ENCODE results near the gene PPARG.

The PPARG gene

DNA sequence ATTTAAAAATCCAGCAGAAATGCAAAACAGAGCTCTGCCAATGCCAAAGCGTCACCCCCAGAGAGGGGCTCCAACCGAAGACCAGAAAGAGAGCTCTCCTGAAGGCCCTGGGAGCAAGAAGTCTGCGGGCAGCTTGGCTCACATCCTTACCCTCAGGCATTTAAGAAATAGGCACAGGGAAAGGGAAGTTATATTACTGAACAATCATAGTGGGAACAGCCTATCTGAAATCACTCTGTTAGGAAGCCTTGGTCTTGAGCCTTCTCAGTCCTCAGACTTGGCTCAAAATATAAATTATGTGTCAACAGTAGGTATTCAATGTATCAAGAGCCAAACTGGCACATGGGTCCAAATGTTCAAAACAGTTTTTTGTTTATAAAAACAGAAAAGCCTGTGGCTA lies 10.3 kb upstream of the PPARG start:
- Histone ChIP-seq H3K27ac (replicated peaks) (no peak overlapping the region), H3K27me3 (ENCODE audit: insufficient read depth, poor library complexity, severe bottlenecking) (no peaks in the 10 kb centered on the region), H3K4me3 (replicated peaks; ENCODE audit: insufficient read depth, low read length) (no peak overlapping the region)
- DNase-seq (ENCODE audit: low read depth in 1 of 2, low spot score in 1 of 2), result no peak
- TF ChIP-seq, protein P1, sequence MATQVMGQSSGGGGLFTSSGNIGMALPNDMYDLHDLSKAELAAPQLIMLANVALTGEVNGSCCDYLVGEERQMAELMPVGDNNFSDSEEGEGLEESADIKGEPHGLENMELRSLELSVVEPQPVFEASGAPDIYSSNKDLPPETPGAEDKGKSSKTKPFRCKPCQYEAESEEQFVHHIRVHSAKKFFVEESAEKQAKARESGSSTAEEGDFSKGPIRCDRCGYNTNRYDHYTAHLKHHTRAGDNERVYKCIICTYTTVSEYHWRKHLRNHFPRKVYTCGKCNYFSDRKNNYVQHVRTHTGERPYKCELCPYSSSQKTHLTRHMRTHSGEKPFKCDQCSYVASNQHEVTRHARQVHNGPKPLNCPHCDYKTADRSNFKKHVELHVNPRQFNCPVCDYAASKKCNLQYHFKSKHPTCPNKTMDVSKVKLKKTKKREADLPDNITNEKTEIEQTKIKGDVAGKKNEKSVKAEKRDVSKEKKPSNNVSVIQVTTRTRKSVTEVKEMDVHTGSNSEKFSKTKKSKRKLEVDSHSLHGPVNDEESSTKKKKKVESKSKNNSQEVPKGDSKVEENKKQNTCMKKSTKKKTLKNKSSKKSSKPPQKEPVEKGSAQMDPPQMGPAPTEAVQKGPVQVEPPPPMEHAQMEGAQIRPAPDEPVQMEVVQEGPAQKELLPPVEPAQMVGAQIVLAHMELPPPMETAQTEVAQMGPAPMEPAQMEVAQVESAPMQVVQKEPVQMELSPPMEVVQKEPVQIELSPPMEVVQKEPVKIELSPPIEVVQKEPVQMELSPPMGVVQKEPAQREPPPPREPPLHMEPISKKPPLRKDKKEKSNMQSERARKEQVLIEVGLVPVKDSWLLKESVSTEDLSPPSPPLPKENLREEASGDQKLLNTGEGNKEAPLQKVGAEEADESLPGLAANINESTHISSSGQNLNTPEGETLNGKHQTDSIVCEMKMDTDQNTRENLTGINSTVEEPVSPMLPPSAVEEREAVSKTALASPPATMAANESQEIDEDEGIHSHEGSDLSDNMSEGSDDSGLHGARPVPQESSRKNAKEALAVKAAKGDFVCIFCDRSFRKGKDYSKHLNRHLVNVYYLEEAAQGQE (IDR thresholded peaks at IDR 0.05; ENCODE audit: insufficient replicate concordance, low read depth), result no peak
- TF ChIP-seq, protein P2, sequence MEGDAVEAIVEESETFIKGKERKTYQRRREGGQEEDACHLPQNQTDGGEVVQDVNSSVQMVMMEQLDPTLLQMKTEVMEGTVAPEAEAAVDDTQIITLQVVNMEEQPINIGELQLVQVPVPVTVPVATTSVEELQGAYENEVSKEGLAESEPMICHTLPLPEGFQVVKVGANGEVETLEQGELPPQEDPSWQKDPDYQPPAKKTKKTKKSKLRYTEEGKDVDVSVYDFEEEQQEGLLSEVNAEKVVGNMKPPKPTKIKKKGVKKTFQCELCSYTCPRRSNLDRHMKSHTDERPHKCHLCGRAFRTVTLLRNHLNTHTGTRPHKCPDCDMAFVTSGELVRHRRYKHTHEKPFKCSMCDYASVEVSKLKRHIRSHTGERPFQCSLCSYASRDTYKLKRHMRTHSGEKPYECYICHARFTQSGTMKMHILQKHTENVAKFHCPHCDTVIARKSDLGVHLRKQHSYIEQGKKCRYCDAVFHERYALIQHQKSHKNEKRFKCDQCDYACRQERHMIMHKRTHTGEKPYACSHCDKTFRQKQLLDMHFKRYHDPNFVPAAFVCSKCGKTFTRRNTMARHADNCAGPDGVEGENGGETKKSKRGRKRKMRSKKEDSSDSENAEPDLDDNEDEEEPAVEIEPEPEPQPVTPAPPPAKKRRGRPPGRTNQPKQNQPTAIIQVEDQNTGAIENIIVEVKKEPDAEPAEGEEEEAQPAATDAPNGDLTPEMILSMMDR (IDR thresholded peaks at IDR 0.05; ENCODE audit: insufficient read depth, low read length), result no peak
- TF ChIP-seq SPI1 (IDR thresholded peaks at IDR 0.05; ENCODE audit: borderline replicate concordance, low read depth), result no peak
- no peak for TF ChIP-seq GABPA (IDR thresholded peaks at IDR 0.05; ENCODE audit: low read depth)
- TF ChIP-seq POLR2AphosphoS5 (IDR thresholded peaks at IDR 0.05; ENCODE audit: low read depth), result no peak

DNA sequence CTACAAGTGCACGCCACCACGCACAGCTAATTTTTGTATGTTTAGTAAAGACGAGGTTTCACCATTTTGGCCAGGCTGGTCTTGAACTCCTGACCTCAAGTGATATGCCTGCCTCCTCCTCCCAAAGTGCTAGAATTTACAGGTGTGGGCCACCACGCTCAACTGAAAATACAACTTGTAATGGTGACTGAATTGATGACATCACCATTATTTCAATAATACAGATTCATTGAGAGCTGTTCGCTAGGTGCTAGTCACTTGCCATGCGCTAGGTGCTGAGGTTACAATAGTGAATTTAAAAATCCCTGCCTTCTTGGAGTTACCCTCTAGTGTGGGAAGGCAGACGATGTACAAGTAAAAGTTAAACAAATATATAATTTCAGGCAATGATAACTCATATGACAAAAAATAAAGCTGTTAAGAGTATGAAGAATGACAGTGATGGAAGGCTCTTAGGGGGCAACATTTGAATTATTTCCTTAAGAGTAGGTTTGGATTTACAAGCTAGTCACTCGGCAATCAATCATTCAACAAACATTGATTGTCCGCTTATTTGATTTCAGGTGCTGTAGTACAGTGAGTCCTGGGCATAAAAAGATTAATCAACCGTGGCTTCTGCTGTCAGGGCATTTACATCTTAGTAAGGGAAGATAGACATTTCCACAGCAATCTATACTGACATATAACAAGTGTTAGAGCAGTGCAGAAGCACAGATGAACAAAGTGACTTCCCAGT lies 9.1 kb upstream of the PPARG start:
- H3K4me3 ChIP-seq (replicated peaks; ENCODE audit: insufficient read depth, low read length), result no peak overlapping the region
- no peak for DNase-seq (ENCODE audit: low read depth in 1 of 2, low spot score in 1 of 2)
- H3K27ac ChIP-seq (replicated peaks), result no peak overlapping the region
- H3K27me3 ChIP-seq (ENCODE audit: insufficient read depth, poor library complexity, severe bottlenecking), result no peaks in the 10 kb centered on the region
- TF ChIP-seq POLR2AphosphoS5 (IDR thresholded peaks at IDR 0.05; ENCODE audit: low read depth) (no peak), GABPA (IDR thresholded peaks at IDR 0.05; ENCODE audit: low read depth) (no peak), SPI1 (IDR thresholded peaks at IDR 0.05; ENCODE audit: borderline replicate concordance, low read depth) (no peak)
- TF ChIP-seq, protein P1 (IDR thresholded peaks at IDR 0.05; ENCODE audit: insufficient replicate concordance, low read depth), result no peak
- TF ChIP-seq, protein P2 (IDR thresholded peaks at IDR 0.05; ENCODE audit: insufficient read depth, low read length), result no peak

DNA sequence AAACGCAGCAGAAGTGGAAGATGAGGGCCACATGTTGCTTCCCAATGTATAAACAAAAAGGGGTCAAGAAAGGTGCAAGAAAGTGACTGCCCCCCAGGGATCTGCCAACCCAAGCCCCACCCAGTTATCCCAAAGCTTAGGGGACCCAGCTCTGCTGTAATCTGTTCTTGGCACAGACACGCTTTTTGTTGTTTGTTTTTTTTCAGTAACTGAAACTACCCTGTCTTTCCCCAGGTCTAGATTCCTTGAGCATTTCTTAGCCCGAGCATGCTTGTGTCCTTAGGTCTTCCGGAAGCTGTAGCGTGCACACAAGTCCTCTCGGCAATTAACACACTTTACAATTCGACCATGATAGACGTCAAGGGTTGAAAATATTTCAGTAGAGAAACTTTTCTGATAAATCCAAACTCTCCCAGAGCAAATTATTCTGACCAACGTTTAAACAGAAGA lies 8.5 kb upstream of the PPARG start:
- no peak overlapping the region for H3K4me3 ChIP-seq (replicated peaks; ENCODE audit: insufficient read depth, low read length)
- H3K27me3 ChIP-seq (ENCODE audit: insufficient read depth, poor library complexity, severe bottlenecking), result no peaks in the 10 kb centered on the region
- H3K27ac ChIP-seq (replicated peaks), result no peak overlapping the region
- DNase-seq (ENCODE audit: low read depth in 1 of 2, low spot score in 1 of 2), result no peak
- TF ChIP-seq, protein P2 (IDR thresholded peaks at IDR 0.05; ENCODE audit: insufficient read depth, low read length), result no peak
- TF ChIP-seq, protein P1 (IDR thresholded peaks at IDR 0.05; ENCODE audit: insufficient replicate concordance, low read depth), result no peak
- no peak for TF ChIP-seq POLR2AphosphoS5 (IDR thresholded peaks at IDR 0.05; ENCODE audit: low read depth)
- TF ChIP-seq GABPA (IDR thresholded peaks at IDR 0.05; ENCODE audit: low read depth), result no peak
- no peak for TF ChIP-seq SPI1 (IDR thresholded peaks at IDR 0.05; ENCODE audit: borderline replicate concordance, low read depth)
